Naive thymus-derived CD4-positive, alpha-beta T cell (primary cell): ENCODE measurements around the gene KLHL17. TPM values are rescaled to one million over a fixed set of nuclear protein-coding genes. Genes with fewer than 3 reads are reported as not detected.

Experiments used
- ATAC-seq: fragments of 150-1000 bp; cut with Tn5 transposase; 2 replicates; pipeline ENCODE4 v1.10.0; 2021; ENCODE audit warnings: mild to moderate bottlenecking, moderate library complexity
- CTCF ChIA-PET: fragments of 350-600 bp; sonication (Branson Sonifier 250); formaldehyde crosslinking; loops from one replicate; lab custom pipeline; 2021; ENCODE audit warnings: antibody characterized with exemption; lab: Charles Lee
- POLR2A ChIA-PET: fragments of 350-600 bp; sonication (Branson Sonifier 250); formaldehyde crosslinking; loops from one replicate; lab custom pipeline; 2021; ENCODE audit warnings: antibody characterized with exemption, inconsistent platforms; lab: Charles Lee
- DNase-seq, 9 donors: peaks; one replicate each; pipeline versions ENCODE4 v3.0.0 to v3.0.0-alpha.2; 2020 to 2022; ENCODE audit warnings: mixed read lengths in 1 of 9
- H3K27ac ChIP-seq: one replicate; pipeline ENCODE4 v1.7.0; 2013; ENCODE audit warnings: mild to moderate bottlenecking, low read depth, low read length, moderate library complexity
- H3K27me3 ChIP-seq, 2 donors: one replicate each; pipeline ENCODE4 v1.7.0; 2013; ENCODE audit warnings: low read length in 2 of 2, mild to moderate bottlenecking in 2 of 2, moderate library complexity in 2 of 2; ENCODE audit not compliant: control insufficient read depth in 2 of 2, insufficient read depth in 2 of 2
- H3K36me3 ChIP-seq, 3 experiments: 1 replicate in 2 of 3; 2 replicates in 1 of 3; pipeline ENCODE4 v1.7.0; 2013; ENCODE audit warnings: low read length in 3 of 3, mild to moderate bottlenecking in 3 of 3, moderate library complexity in 1 of 3; ENCODE audit not compliant: insufficient read depth in 3 of 3, control insufficient read depth in 2 of 3
- H3K4me1 ChIP-seq, 2 donors: one replicate each; pipeline ENCODE4 v1.7.0; 2013; ENCODE audit warnings: low read length in 2 of 2, mild to moderate bottlenecking in 2 of 2, moderate library complexity in 1 of 2; ENCODE audit not compliant: control insufficient read depth in 2 of 2, insufficient read depth in 2 of 2
- H3K4me3 ChIP-seq: 2 replicates; pipeline ENCODE4 v1.7.0; 2013; ENCODE audit warnings: mild to moderate bottlenecking, low read length
- H3K9me3 ChIP-seq, 3 experiments: 1 replicate in 2 of 3; 2 replicates in 1 of 3; pipeline ENCODE4 v1.7.0; 2013; ENCODE audit warnings: low read length in 3 of 3; ENCODE audit not compliant: control insufficient read depth in 2 of 3
- H3K27ac Mint-ChIP-seq, 9 donors: one replicate each; pipeline ENCODE4 v1.8.0; 2020 to 2022; ENCODE audit warnings: mixed read lengths in 9 of 9, mild to moderate bottlenecking in 8 of 9, moderate library complexity in 5 of 9, inconsistent platforms in 2 of 9
- H3K27me3 Mint-ChIP-seq, 5 donors: one replicate each; pipeline ENCODE4 v1.8.0; 2021 to 2022; ENCODE audit warnings: mixed read lengths in 5 of 5, mild to moderate bottlenecking in 1 of 5
- H3K36me3 Mint-ChIP-seq, 5 donors: one replicate each; pipeline ENCODE4 v1.8.0; 2020 to 2022; ENCODE audit warnings: mixed read lengths in 5 of 5, mild to moderate bottlenecking in 3 of 5, inconsistent platforms in 1 of 5
- H3K4me1 Mint-ChIP-seq, 7 donors: one replicate each; pipeline ENCODE4 v1.8.0; 2020 to 2022; ENCODE audit warnings: mixed read lengths in 7 of 7, mild to moderate bottlenecking in 3 of 7, inconsistent platforms in 1 of 7
- H3K4me3 Mint-ChIP-seq, 10 donors: one replicate each; pipeline ENCODE4 v1.8.0; 2020 to 2022; ENCODE audit warnings: mild to moderate bottlenecking in 10 of 10, mixed read lengths in 10 of 10, moderate library complexity in 6 of 10, inconsistent platforms in 2 of 10
- H3K9me3 Mint-ChIP-seq, 11 donors: one replicate each; pipeline ENCODE4 v1.8.0; 2020 to 2022; ENCODE audit warnings: mixed read lengths in 11 of 11, mild to moderate bottlenecking in 4 of 11, inconsistent platforms in 1 of 11, moderate library complexity in 1 of 11
- intact Hi-C, 2 donors: fragments of 100-400 bp; cut with micrococcal nuclease; formaldehyde crosslinking; loops; one replicate each; pipeline ENCODE4 v1.15.1; 2023
- polyA plus RNA-seq, 2 donors: library from polyadenylated mRNA; unstranded; fragments of 300-500 nt; fragmentation: Illumina TruSeq; gene quantifications; one replicate each; pipeline ENCODE4 v1.2.3, GENCODE V29; 2021
- total RNA-seq, 6 experiments: library from RNA in 5 of 6; stranded (reverse) in 5 of 6; gene quantifications; 1 replicate in 5 of 6; 2 replicates in 1 of 6; pipeline ENCODE4 v1.2.3 and lab custom pipeline; 2021 to 2026

Gene KLHL17
- total and polyA plus RNA-seq, 7 experiments from 2014 or later: 0.58 to 34.2 (median 20.7) TPM

GRCh38 chr1:958823-959730 is 1.3 kb upstream of the KLHL17 start, which contains the start of gene NOC2L:
NOC2L (minus strand) TSS chr1:959256; CDS start chr1:959240, 16 bp downstream.
- H3K36me3 Mint-ChIP-seq: peaks cover 9 to 17% (median 10%) of the 10 kb centered on the region in 5 donors
- POLR2A ChIA-PET: interaction anchor here (0.9 to 1.3 kb wide), 3 partner anchors 11 to 448 kb away, joined by 4 to 5 read pairs (median 5); partner anchors contain the start of gene MRPL20
- peak within 1 kb of the TSS; percentile 89 for H3K27ac ChIP-seq
- peaks cover 0 to 48% (median 14%) of the 10 kb centered on the region in 3 experiments for H3K36me3 ChIP-seq
- H3K9me3 Mint-ChIP-seq: no peaks in the 10 kb centered on the region
- peak; percentile 96 for ATAC-seq
- H3K4me3 Mint-ChIP-seq: peak within 1 kb of the TSS; percentile 83 to 95 (median 90)
- peak within 1 kb of the TSS; percentile 48 to 85 (median 77) for H3K27ac Mint-ChIP-seq
- peaks cover 0 to 2% (median 0%) of the 10 kb centered on the region in 5 donors for H3K27me3 Mint-ChIP-seq
- H3K9me3 ChIP-seq: no peaks in the 10 kb centered on the region
- intact Hi-C loops: loop anchor here in 1 of 2 donors (1.0 kb wide), 4 partner anchors 8 to 416 kb away; partner anchors contain the start of genes AURKAIP1 and PUSL1
- peak; percentile 84 to 97 (median 92) for DNase-seq
- peak within 1 kb of the TSS; percentile 87 for H3K4me3 ChIP-seq
- peaks cover 12 to 28% (median 21%) of the 10 kb centered on the region in 7 donors for H3K4me1 Mint-ChIP-seq
- peaks cover 8 to 12% of the 10 kb centered on the region in 2 donors for H3K4me1 ChIP-seq
- H3K27me3 ChIP-seq: no peaks in the 10 kb centered on the region
- CTCF ChIA-PET: no interaction called here

- Mint-ChIP-seq H3K4me3 (peak overlapping the region; percentile 83 to 95 (median 90)), H3K4me1 (peaks cover 12 to 28% (median 21%) of the 10 kb centered on the region in 7 donors), H3K27ac (peak overlapping the region in 5 of 9 donors; percentile 14 to 85 (median 48)), H3K36me3 (peaks cover 5 to 12% (median 10%) of the 10 kb centered on the region in 5 donors), H3K9me3 (no peaks in the 10 kb centered on the region), H3K27me3 (peaks cover 0 to 2% (median 0%) of the 10 kb centered on the region in 5 donors)
- ChIA-PET CTCF (no interaction called here), POLR2A (interaction anchor here (0.9 to 1.3 kb wide), 2 partner anchors 11 to 447 kb away, joined by 4 to 5 read pairs; partner anchors contain the start of gene MRPL20)
- H3K9me3 ChIP-seq: no peaks in the 10 kb centered on the region
- peaks cover 8 to 12% of the 10 kb centered on the region in 2 donors for H3K4me1 ChIP-seq
- intact Hi-C loops: loop anchor here in 1 of 2 donors (1.0 to 2.0 kb wide), 5 partner anchors 7 to 415 kb away; partner anchors contain the start of genes AURKAIP1 and PUSL1
- H3K36me3 ChIP-seq: peaks cover 0 to 40% (median 14%) of the 10 kb centered on the region in 3 experiments
- peak overlapping the region; percentile 60 for H3K4me3 ChIP-seq
- peak; percentile 8 for ATAC-seq
- no peaks in the 10 kb centered on the region for H3K27me3 ChIP-seq
- peak overlapping the region; percentile 89 for H3K27ac ChIP-seq
- peak in 4 of 9 donors; percentile 38 to 46 (median 42) for DNase-seq
Measured at GRCh38 chr1:959731-960362, 537 bp upstream of the KLHL17 start.

- no peak for ATAC-seq
- Mint-ChIP-seq H3K4me3 (peak overlapping the region in 9 of 10 donors; percentile 29 to 89 (median 62)), H3K9me3 (no peaks in the 10 kb centered on the region), H3K27me3 (peaks cover 0 to 2% (median 0%) of the 10 kb centered on the region in 5 donors), H3K27ac (no peak overlapping the region), H3K36me3 (peaks cover 0 to 12% (median 4%) of the 10 kb centered on the region in 5 donors), H3K4me1 (peaks cover 12 to 26% (median 19%) of the 10 kb centered on the region in 7 donors)
- H3K4me3 ChIP-seq: no peak overlapping the region
- DNase-seq: no peak
- H3K9me3 ChIP-seq: no peaks in the 10 kb centered on the region
- no peaks in the 10 kb centered on the region for H3K27me3 ChIP-seq
- CTCF ChIA-PET: no interaction called here
- POLR2A ChIA-PET: interaction anchor here (0.7 to 1.1 kb wide), 2 partner anchors 39 to 246 kb away, joined by 3 read pairs; no protein-coding TSS in a partner anchor
- intact Hi-C loops: loop anchor here in 1 of 2 donors (2.0 kb wide), 1 partner anchor 16 kb away; no protein-coding TSS in a partner anchor
- peaks cover 11 to 12% of the 10 kb centered on the region in 2 donors for H3K4me1 ChIP-seq
- peak overlapping the region; percentile 45 for H3K27ac ChIP-seq
- peaks cover 0 to 26% (median 3%) of the 10 kb centered on the region in 3 experiments for H3K36me3 ChIP-seq
Measured at GRCh38 chr1:961132-961669, 817 bp downstream of the KLHL17 start.

DNA sequence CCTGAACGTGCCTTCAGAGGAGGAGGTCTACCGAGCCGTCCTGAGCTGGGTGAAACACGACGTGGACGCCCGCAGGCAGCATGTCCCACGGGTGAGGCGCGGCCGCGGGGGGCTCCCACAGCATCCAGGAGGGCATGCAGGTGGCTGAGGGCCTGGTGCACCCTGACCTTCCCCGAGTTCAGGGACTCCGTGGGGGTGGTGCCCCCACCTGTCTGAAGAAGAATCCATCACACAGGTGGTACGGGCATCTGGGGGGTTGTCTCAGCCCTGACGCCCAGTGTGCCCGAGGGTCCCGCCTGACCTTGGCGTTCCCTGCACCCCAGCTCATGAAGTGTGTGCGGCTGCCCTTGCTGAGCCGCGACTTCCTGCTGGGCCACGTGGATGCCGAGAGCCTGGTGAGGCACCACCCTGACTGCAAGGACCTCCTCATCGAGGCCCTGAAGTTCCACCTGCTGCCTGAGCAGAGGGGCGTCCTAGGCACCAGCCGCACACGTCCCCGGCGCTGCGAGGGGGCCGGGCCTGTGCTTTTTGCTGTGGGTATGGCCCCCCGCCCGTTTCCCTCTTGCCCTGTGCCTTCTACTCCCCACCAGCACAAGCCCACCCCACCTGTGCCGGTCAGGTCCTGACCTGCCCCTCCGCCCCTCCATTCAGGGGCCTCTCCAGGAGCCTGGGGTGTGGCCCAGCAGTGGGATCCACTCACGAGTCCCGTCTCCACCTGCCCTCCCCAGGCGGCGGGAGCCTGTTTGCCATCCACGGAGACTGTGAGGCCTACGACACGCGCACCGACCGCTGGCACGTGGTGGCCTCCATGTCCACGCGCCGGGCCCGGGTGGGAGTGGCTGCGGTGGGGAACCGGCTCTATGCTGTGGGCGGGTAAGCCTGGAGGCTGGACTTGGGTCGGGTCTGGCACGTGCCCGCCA is 2.3 kb downstream of the KLHL17 start:
- H3K9me3 Mint-ChIP-seq: no peaks in the 10 kb centered on the region
- Histone ChIP-seq H3K27me3 (no peaks in the 10 kb centered on the region), H3K9me3 (no peaks in the 10 kb centered on the region), H3K36me3 (peaks cover 0 to 17% (median 0%) of the 10 kb centered on the region in 3 experiments), H3K4me3 (no peak overlapping the region), H3K27ac (no peak overlapping the region), H3K4me1 (peaks cover 10 to 14% of the 10 kb centered on the region in 2 donors)
- POLR2A ChIA-PET: no interaction called here
- ATAC-seq: no peak
- H3K4me1 Mint-ChIP-seq: peaks cover 7 to 22% (median 12%) of the 10 kb centered on the region in 7 donors
- CTCF ChIA-PET: no interaction called here
- H3K27ac Mint-ChIP-seq: no peak overlapping the region
- intact Hi-C loops: no loop called here
- peak overlapping the region in 9 of 10 donors; percentile 14 to 89 (median 55) for H3K4me3 Mint-ChIP-seq
- DNase-seq: no peak
- peaks cover 0 to 10% (median under 1%) of the 10 kb centered on the region in 5 donors for H3K36me3 Mint-ChIP-seq
- peaks cover 0 to 2% (median 0%) of the 10 kb centered on the region in 5 donors for H3K27me3 Mint-ChIP-seq

- H3K9me3 Mint-ChIP-seq: no peaks in the 10 kb centered on the region
- Histone ChIP-seq H3K4me1 (peaks cover 5 to 9% of the 10 kb centered on the region in 2 donors), H3K36me3 (peaks cover 0 to 17% (median 0%) of the 10 kb centered on the region in 3 experiments), H3K4me3 (no peak overlapping the region), H3K27me3 (no peaks in the 10 kb centered on the region), H3K27ac (no peak overlapping the region), H3K9me3 (no peaks in the 10 kb centered on the region)
- intact Hi-C loops: no loop called here
- ChIA-PET CTCF (no interaction called here), POLR2A (no interaction called here)
- peak overlapping the region in 2 of 10 donors; percentile 45 to 89 for H3K4me3 Mint-ChIP-seq
- H3K4me1 Mint-ChIP-seq: peaks cover 4 to 16% (median 6%) of the 10 kb centered on the region in 7 donors
- ATAC-seq (no peak), DNase-seq (no peak)
- H3K36me3 Mint-ChIP-seq: peaks cover 0 to 8% (median 0%) of the 10 kb centered on the region in 5 donors
- no peak overlapping the region for H3K27ac Mint-ChIP-seq
- H3K27me3 Mint-ChIP-seq: peaks cover 0 to 3% (median 2%) of the 10 kb centered on the region in 5 donors
Measured at GRCh38 chr1:963301-963651, 2.9 kb downstream of the KLHL17 start.
